H1 (cell line): ENCODE results near the gene ICE1. TPM values are rescaled to one million over a fixed set of nuclear protein-coding genes. Genes with fewer than 3 reads are reported as not detected.

Experiments used
- CTCF ChIA-PET: fragments of 300-600 bp; sonication (Branson Sonifier 250); formaldehyde crosslinking; loops from one replicate; lab custom pipeline; 2021; ENCODE audit not compliant: partially characterized antibody; lab: Charles Lee
- POLR2A ChIA-PET: fragments of 300-600 bp; sonication (Branson Sonifier 250); formaldehyde crosslinking; loops from one replicate; lab custom pipeline; 2021; ENCODE audit warnings: inconsistent platforms; ENCODE audit not compliant: partially characterized antibody; lab: Charles Lee
- DNase-seq, 2 experiments: peaks; one replicate each; pipeline versions ENCODE4 v3.0.0 to v3.0.0-alpha.2; 2010 to 2022; ENCODE audit warnings: low spot score in 2 of 2, low read depth in 1 of 2, mixed read lengths in 1 of 2
- FAIRE-seq: peaks from 2 replicates; lab custom pipeline; 2011; peaks lifted over from hg19 to GRCh38; lab: Jason Lieb, UNC
- H2AFZ ChIP-seq: 2 replicates; pipeline ENCODE4 v1.8.1; 2012; ENCODE audit warnings: low read length, inconsistent platforms
- H2AK5ac ChIP-seq: 2 replicates; pipeline ENCODE4 v1.6.1; 2013; ENCODE audit warnings: low read depth, low read length
- H2BK120ac ChIP-seq: replicated peaks from 2 replicates; pipeline ENCODE3; 2013; ENCODE audit warnings: low read depth, low read length, inconsistent platforms
- H2BK12ac ChIP-seq: 2 replicates; pipeline ENCODE4 v1.6.1; 2013; ENCODE audit warnings: low read depth, low read length
- H2BK15ac ChIP-seq: 2 replicates; pipeline ENCODE4 v1.6.1; 2013; ENCODE audit warnings: low read length
- H2BK20ac ChIP-seq: 2 replicates; pipeline ENCODE4 v1.6.1; 2013; ENCODE audit warnings: low read length
- H2BK5ac ChIP-seq: 2 replicates; pipeline ENCODE4 v1.6.1; 2013; ENCODE audit warnings: low read depth, low read length
- H3K14ac ChIP-seq: 2 replicates; pipeline ENCODE4 v1.6.1; 2013; ENCODE audit warnings: inconsistent platforms; ENCODE audit not compliant: insufficient read length
- H3K18ac ChIP-seq: 2 replicates; pipeline ENCODE4 v1.6.1; 2013; ENCODE audit warnings: low read length; ENCODE audit errors: extremely low read depth
- H3K23ac ChIP-seq: 2 replicates; pipeline ENCODE4 v1.6.1; 2013; ENCODE audit warnings: inconsistent platforms; ENCODE audit not compliant: insufficient read length
- H3K23me2 ChIP-seq: 2 replicates; pipeline ENCODE4 v1.6.1; 2013; ENCODE audit warnings: low read depth, low read length
- H3K27ac ChIP-seq: 2 replicates; pipeline ENCODE4 v1.6.1; 2011; ENCODE audit warnings: low read depth, low read length, inconsistent platforms
- H3K27me3 ChIP-seq, 4 experiments: replicated peaks in 1 of 4; 1 replicate in 1 of 4; 2 replicates in 3 of 4; pipeline versions ENCODE4 v1.6.1 to v1.8.1; 2011 to 2013; ENCODE audit warnings: low read length in 3 of 4, mild to moderate bottlenecking in 3 of 4, inconsistent platforms in 2 of 4, mixed read lengths in 2 of 4, moderate library complexity in 1 of 4; ENCODE audit not compliant: control insufficient read depth in 3 of 4, insufficient read depth in 3 of 4; ENCODE audit errors: extremely low read depth in 1 of 4
- H3K36me3 ChIP-seq, 4 experiments: 2 replicates each; pipeline versions ENCODE4 v1.6.1 to v1.8.1; 2011 to 2013; ENCODE audit warnings: mild to moderate bottlenecking in 4 of 4, low read length in 3 of 4, moderate library complexity in 2 of 4, control low read depth in 1 of 4, inconsistent platforms in 1 of 4; ENCODE audit not compliant: insufficient read depth in 4 of 4, control insufficient read depth in 2 of 4
- H3K4ac ChIP-seq: replicated peaks from 2 replicates; pipeline ENCODE3; 2013; ENCODE audit warnings: low read length, low read depth, mixed read lengths, inconsistent platforms; ENCODE audit not compliant: insufficient read length
- H3K4me1 ChIP-seq, 4 experiments: replicated peaks in 1 of 4; 1 replicate in 1 of 4; 2 replicates in 3 of 4; pipeline versions ENCODE4 v1.6.1 to v1.8.1; 2011 to 2013; ENCODE audit warnings: low read length in 3 of 4, inconsistent platforms in 2 of 4, mixed read lengths in 1 of 4; ENCODE audit not compliant: insufficient read depth in 4 of 4, control insufficient read depth in 3 of 4
- H3K4me2 ChIP-seq, 2 experiments: 2 replicates each; pipeline versions ENCODE4 v1.6.1 to v1.8.1; 2011 to 2013; ENCODE audit warnings: low read depth in 2 of 2, low read length in 2 of 2, control low read depth in 1 of 2, inconsistent platforms in 1 of 2, mild to moderate bottlenecking in 1 of 2; ENCODE audit not compliant: insufficient read depth in 1 of 2
- H3K4me3 ChIP-seq, 4 experiments: fragments of 200-600, 300-600 bp in 1 of 4; sonication (generic), shearing (Covaris generic), sonication (Bioruptor Twin) in 1 of 4; 2 replicates each; pipeline versions ENCODE4 v1.5.1 to v1.8.1; 2011 to 2016; ENCODE audit warnings: low read length in 4 of 4, low read depth in 3 of 4, control low read depth in 2 of 4, inconsistent platforms in 2 of 4, mild to moderate bottlenecking in 2 of 4, mixed read lengths in 1 of 4, moderate library complexity in 1 of 4; ENCODE audit not compliant: insufficient read depth in 2 of 4; ENCODE audit errors: extremely low read depth in 1 of 4
- H3K56ac ChIP-seq: replicated peaks from 2 replicates; pipeline ENCODE3; 2013; ENCODE audit warnings: low read depth, mild to moderate bottlenecking, mixed read lengths, low read length, inconsistent platforms; ENCODE audit not compliant: insufficient read length
- H3K79me1 ChIP-seq: 2 replicates; pipeline ENCODE4 v1.6.1; 2013; ENCODE audit warnings: low read depth, low read length, control low read depth
- H3K79me2 ChIP-seq, 2 experiments: 2 replicates each; pipeline versions ENCODE4 v1.6.1 to v1.8.1; 2012 to 2013; ENCODE audit warnings: low read length in 2 of 2, mild to moderate bottlenecking in 2 of 2, inconsistent platforms in 1 of 2; ENCODE audit not compliant: insufficient read depth in 2 of 2, control insufficient read depth in 1 of 2
- H3K9ac ChIP-seq, 4 experiments: replicated peaks in 1 of 4; 1 replicate in 1 of 4; 2 replicates in 3 of 4; pipeline versions ENCODE4 v1.6.1 to v1.8.1; 2011 to 2013; ENCODE audit warnings: low read depth in 3 of 4, low read length in 3 of 4, control low read depth in 2 of 4, mild to moderate bottlenecking in 2 of 4, moderate library complexity in 2 of 4, inconsistent platforms in 1 of 4; ENCODE audit errors: extremely low read depth in 1 of 4
- H3K9me3 ChIP-seq, 2 experiments: 2 replicates each; pipeline versions ENCODE4 v1.6.1 to v1.8.1; 2012 to 2013; ENCODE audit warnings: mild to moderate bottlenecking in 2 of 2, moderate library complexity in 2 of 2, control low read depth in 1 of 2, inconsistent platforms in 1 of 2, low read depth in 1 of 2, low read length in 1 of 2, mixed read lengths in 1 of 2; ENCODE audit not compliant: insufficient read depth in 2 of 2
- H4K20me1 ChIP-seq, 2 experiments: replicated peaks in 1 of 2; 2 replicates each; pipeline versions ENCODE3 to v1.8.1; 2011 to 2013; ENCODE audit warnings: inconsistent platforms in 2 of 2, low read length in 2 of 2, mild to moderate bottlenecking in 1 of 2; ENCODE audit not compliant: insufficient read depth in 2 of 2, control insufficient read depth in 1 of 2
- H4K5ac ChIP-seq: 2 replicates; pipeline ENCODE4 v1.6.1; 2013; ENCODE audit warnings: low read length, low read depth, mixed read lengths, inconsistent platforms; ENCODE audit not compliant: insufficient read length
- H4K8ac ChIP-seq: 2 replicates; pipeline ENCODE4 v1.8.0; 2013; ENCODE audit warnings: mild to moderate bottlenecking, moderate library complexity, low read length, inconsistent platforms; ENCODE audit not compliant: insufficient read depth; ENCODE audit errors: extremely low read depth
- H4K91ac ChIP-seq: replicated peaks from 2 replicates; pipeline ENCODE3; 2013; ENCODE audit warnings: low read length, mixed read lengths, inconsistent platforms; ENCODE audit not compliant: insufficient read length
- ASH2L ChIP-seq: fragments of 200-600, 300-600 bp; sonication (generic); IDR thresholded peaks from one replicate; pipeline ENCODE4 v1.7.1; 2017; ENCODE audit warnings: low read length
- CEBPB ChIP-seq: IDR thresholded peaks from 2 replicates; pipeline ENCODE4 v1.6.1; 2012; ENCODE audit warnings: low read depth, low read length
- GABPA ChIP-seq: IDR thresholded peaks from 2 replicates; pipeline ENCODE4 v1.6.1; 2011; ENCODE audit warnings: mild to moderate bottlenecking, low read length, moderate library complexity, borderline replicate concordance; ENCODE audit not compliant: insufficient read depth
- KDM4A ChIP-seq: IDR thresholded peaks from one replicate; pipeline ENCODE4 v1.7.1; 2012; ENCODE audit warnings: low read depth, mild to moderate bottlenecking, moderate library complexity, low read length, inconsistent platforms; ENCODE audit not compliant: severe bottlenecking
- POLR2A ChIP-seq, 2 experiments: IDR thresholded peaks; 1 replicate in 1 of 2; 2 replicates in 1 of 2; pipeline ENCODE4 v1.6.1; 2011; ENCODE audit warnings: low read depth in 2 of 2, low read length in 2 of 2, mild to moderate bottlenecking in 2 of 2; ENCODE audit errors: control extremely low read depth in 1 of 2
- YY1 ChIP-seq: IDR thresholded peaks from 2 replicates; pipeline ENCODE4 v1.6.1; 2011; ENCODE audit warnings: low read depth, mild to moderate bottlenecking, low read length
- ZNF274 ChIP-seq: IDR thresholded peaks from 2 replicates; pipeline ENCODE4 v1.7.0; 2012; ENCODE audit warnings: low read length, borderline replicate concordance; ENCODE audit errors: extremely low read depth
- WGBS, 2 experiments: shearing (Covaris generic) in 1 of 2; methylation state at CpG; one replicate each; pipeline versions ENCODE4 v1.1.6 to v1.1.7; 2013 to 2015; ENCODE audit warnings: low lambda C conversion rate in 2 of 2, mixed read lengths in 2 of 2, inconsistent platforms in 1 of 2, low coverage in 1 of 2, missing lambda C conversion rate in 1 of 2; ENCODE audit not compliant: insufficient replicate concordance in 2 of 2, insufficient coverage in 1 of 2, insufficient read length in 1 of 2; ENCODE audit errors: extremely low coverage in 1 of 2, missing lambda C conversion rate in 1 of 2; 5-methylcytosine and 5-hydroxymethylcytosine counted together
- polyA plus RNA-seq, 7 experiments: library from polyadenylated mRNA; depleted of rRNA in 3 of 7; stranded (reverse) in 5 of 7; unstranded in 2 of 7; fragments of >200 nt in 5 of 7; fragments of 200-250 nt in 2 of 7; gene quantifications; 1 replicate in 5 of 7; 2 replicates in 1 of 7; 4 replicates in 1 of 7; pipeline versions ENCODE4 v1.2.1 to v1.2.3, GENCODE V29; 2011 to 2013; ENCODE audit warnings: missing spikeins in 2 of 7, mixed read lengths in 2 of 7
- total RNA-seq: library from RNA; stranded (reverse); fragmentation: NEBNext Ultra II Directional; extraction: Animal tissue kit (Norgen Biotek cat#: 25700); gene quantifications from 2 replicates; pipeline ENCODE4 v1.2.1, GENCODE V29; 2021
- TF ChIP-seq, protein P1 (sequence below), 3 experiments: IDR thresholded peaks; 1 replicate in 2 of 3; 2 replicates in 1 of 3; pipeline versions ENCODE4 v1.5.1 to v1.6.1; 2011; ENCODE audit warnings: low read length in 3 of 3, mild to moderate bottlenecking in 3 of 3, inconsistent platforms in 2 of 3, low read depth in 1 of 3, moderate library complexity in 1 of 3; ENCODE audit not compliant: insufficient read depth in 1 of 3; ENCODE audit errors: control extremely low read depth in 1 of 3

Gene ICE1
- total and polyA plus RNA-seq, 2 of the 8 experiments (the other 6 are each of a cell fraction or from before 2014, with no cell fraction given): 11.8 to 53.9 TPM

DNA sequence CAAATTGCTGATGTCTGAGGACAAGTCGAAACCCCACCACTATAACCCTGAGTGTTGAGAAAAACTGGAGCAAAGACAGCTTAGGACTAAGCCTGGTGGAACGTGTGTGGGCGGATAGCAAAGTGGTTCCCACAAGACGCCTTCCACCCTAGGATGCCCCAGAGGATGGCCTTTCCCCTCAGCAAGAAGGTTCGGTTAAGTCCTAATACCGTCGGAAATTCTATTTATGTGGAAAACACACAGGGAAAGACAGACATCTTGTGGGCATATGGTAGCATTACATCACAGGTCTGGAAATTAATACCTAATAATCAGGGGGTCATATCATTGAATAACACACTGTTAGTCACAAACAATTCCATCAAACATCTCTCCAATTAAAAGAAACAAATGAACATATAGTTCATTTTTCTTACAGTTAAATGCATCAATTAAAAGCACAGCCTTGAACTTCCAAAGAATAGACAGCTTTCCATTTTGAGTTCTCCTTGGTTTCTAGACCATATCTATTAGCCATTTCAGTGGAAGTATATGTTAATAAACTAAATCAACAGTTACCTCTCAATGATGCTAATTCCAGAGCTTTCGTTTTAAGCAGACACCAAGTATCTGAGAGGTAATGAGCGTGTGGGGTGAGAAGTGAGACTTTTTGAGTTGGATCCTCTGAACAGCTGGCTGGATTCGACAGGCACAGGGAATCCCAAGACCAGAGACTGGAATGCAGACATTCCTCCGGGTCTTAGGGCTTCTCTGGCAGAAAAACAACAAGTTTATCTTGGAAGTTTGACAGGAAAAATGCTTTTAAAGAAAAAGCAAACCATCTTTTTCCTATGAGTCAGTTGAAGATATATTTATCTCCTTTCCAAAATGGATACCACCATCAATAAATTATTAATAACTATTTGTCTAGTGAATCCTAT is 2.9 kb upstream of the ICE1 start:
- WGBS, 2 experiments: 50% methylated on average over 11 of the region's 11 CpGs; no CpG with 5 or more reads in 1 of the 2 experiments
- Histone ChIP-seq H2BK12ac (no peak overlapping the region), H2AK5ac (no peak overlapping the region), H3K56ac (no peak overlapping the region), H3K36me3 (no peaks in the 10 kb centered on the region), H3K27ac (no peak overlapping the region), H3K4ac (no peak overlapping the region), H4K8ac (no peak overlapping the region), H3K4me1 (peaks cover 5 to 12% (median 9%) of the 10 kb centered on the region in 4 experiments), H2BK120ac (no peak overlapping the region), H3K18ac (no peak overlapping the region), H3K9ac (no peak overlapping the region), H2AFZ (no peak overlapping the region), H3K4me3 (no peak overlapping the region), H3K79me1 (peaks cover 5% of the 10 kb centered on the region; the same call in 1 of the 2 replicates), H3K79me2 (peaks cover 18 to 20% of the 10 kb centered on the region in 2 experiments), H3K23ac (no peak overlapping the region), H3K23me2 (peaks cover 16% of the 10 kb centered on the region), H3K9me3 (no peaks in the 10 kb centered on the region), H2BK5ac (no peak overlapping the region), H2BK15ac (no peak overlapping the region), H3K27me3 (no peaks in the 10 kb centered on the region), H4K5ac (no peak overlapping the region), H2BK20ac (no peak overlapping the region), H4K91ac (no peak overlapping the region), H3K14ac (no peak overlapping the region), H3K4me2 (no peak overlapping the region; a peak in 1 of 4 replicates), H4K20me1 (peaks cover 4 to 9% of the 10 kb centered on the region in 2 experiments)
- ChIA-PET CTCF (interaction anchor here (0.5 to 7.2 kb wide), 45 partner anchors 11 to 560 kb away, joined by 3 to 119 read pairs (median 4); partner anchors contain the start of gene ADAMTS16), POLR2A (interaction anchor here (1.5 kb wide), 1 partner anchor 539 kb away, joined by 3 read pairs; no protein-coding TSS in a partner anchor)
- FAIRE-seq (no peak), DNase-seq (no peak)
- no peak for TF ChIP-seq ZNF274
- no peak for TF ChIP-seq GABPA
- TF ChIP-seq CEBPB: 0 out of 2 replicates have a peak, but pooled peaks have one; percentile 27
- no peak for TF ChIP-seq POLR2A (IDR thresholded peaks at IDR 0.05; ENCODE audit: control extremely low read depth in 1 of 2, low read depth in 2 of 2, low read length in 2 of 2)
- TF ChIP-seq KDM4A: no peak
- TF ChIP-seq, protein P1, sequence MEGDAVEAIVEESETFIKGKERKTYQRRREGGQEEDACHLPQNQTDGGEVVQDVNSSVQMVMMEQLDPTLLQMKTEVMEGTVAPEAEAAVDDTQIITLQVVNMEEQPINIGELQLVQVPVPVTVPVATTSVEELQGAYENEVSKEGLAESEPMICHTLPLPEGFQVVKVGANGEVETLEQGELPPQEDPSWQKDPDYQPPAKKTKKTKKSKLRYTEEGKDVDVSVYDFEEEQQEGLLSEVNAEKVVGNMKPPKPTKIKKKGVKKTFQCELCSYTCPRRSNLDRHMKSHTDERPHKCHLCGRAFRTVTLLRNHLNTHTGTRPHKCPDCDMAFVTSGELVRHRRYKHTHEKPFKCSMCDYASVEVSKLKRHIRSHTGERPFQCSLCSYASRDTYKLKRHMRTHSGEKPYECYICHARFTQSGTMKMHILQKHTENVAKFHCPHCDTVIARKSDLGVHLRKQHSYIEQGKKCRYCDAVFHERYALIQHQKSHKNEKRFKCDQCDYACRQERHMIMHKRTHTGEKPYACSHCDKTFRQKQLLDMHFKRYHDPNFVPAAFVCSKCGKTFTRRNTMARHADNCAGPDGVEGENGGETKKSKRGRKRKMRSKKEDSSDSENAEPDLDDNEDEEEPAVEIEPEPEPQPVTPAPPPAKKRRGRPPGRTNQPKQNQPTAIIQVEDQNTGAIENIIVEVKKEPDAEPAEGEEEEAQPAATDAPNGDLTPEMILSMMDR (IDR thresholded peaks at IDR 0.05; ENCODE audit: control extremely low read depth in 1 of 3, insufficient read depth in 1 of 3, low read depth in 1 of 3, low read length in 3 of 3): peak in 2 of 3 experiments; percentile 64 to 71; a peak in 2 of 4 replicates
- TF ChIP-seq ASH2L: no peak
- TF ChIP-seq YY1: no peak
